SK-N-SH (cell line): ENCODE measurements around the gene HS6ST1. TPM values are rescaled to one million over a fixed set of nuclear protein-coding genes. Genes with fewer than 3 reads are reported as not detected.

Source experiments
- CTCF ChIA-PET: fragments of 300-600, 350-600 bp; formaldehyde crosslinking; extraction: SDS; loops from one replicate; lab custom pipeline; 2021; lab: Yijun Ruan, JAX
- POLR2A ChIA-PET: fragments of 350-600 bp; sonication (Branson Sonifier 250); formaldehyde crosslinking; extraction: SDS; loops from one replicate; lab custom pipeline; 2020; ENCODE audit warnings: antibody characterized with exemption, inconsistent platforms; lab: Yijun Ruan, JAX
- DNase-seq: peaks from one replicate; pipeline ENCODE4 v3.0.0; 2012
- H2AFZ ChIP-seq: fragments of 200-600 bp; sonication (generic); 2 replicates; pipeline ENCODE4 v1.8.1; 2016; ENCODE audit warnings: antibody characterized with exemption, mild to moderate bottlenecking, low read depth
- H3F3A ChIP-seq: fragments of 200-600 bp; sonication (generic); replicated peaks from 2 replicates; pipeline ENCODE3; 2016; ENCODE audit warnings: antibody characterized with exemption, mild to moderate bottlenecking; ENCODE audit not compliant: insufficient read depth
- H3K27ac ChIP-seq, 2 experiments: fragments of 200-500 bp in 1 of 2; fragments of 200-600 bp in 1 of 2; sonication (Bioruptor generic) in 1 of 2; sonication (generic), shearing (Covaris generic) in 1 of 2; 2 replicates each; pipeline versions ENCODE4 v1.5.1 to v1.6.1; 2014 to 2016; ENCODE audit warnings: low read depth in 2 of 2, inconsistent platforms in 1 of 2, low read length in 1 of 2, mild to moderate bottlenecking in 1 of 2, mixed read lengths in 1 of 2
- H3K27me3 ChIP-seq: fragments of 200-600 bp; sonication (generic), shearing (Covaris generic); 2 replicates; pipeline ENCODE4 v1.6.1; 2016; ENCODE audit warnings: mixed run types; ENCODE audit not compliant: insufficient read depth
- H3K36me3 ChIP-seq, 2 experiments: fragments of 200-500 bp in 1 of 2; fragments of 200-600 bp in 1 of 2; sonication (Bioruptor generic) in 1 of 2; sonication (generic) in 1 of 2; replicated peaks in 1 of 2; 2 replicates each; pipeline versions ENCODE3 to v1.5.1; 2014 to 2016; ENCODE audit warnings: low read length in 1 of 2, mild to moderate bottlenecking in 1 of 2; ENCODE audit not compliant: insufficient read depth in 2 of 2, control insufficient read depth in 1 of 2
- H3K4me1 ChIP-seq, 2 experiments: fragments of 200-500 bp in 1 of 2; fragments of 200-600 bp in 1 of 2; sonication (Bioruptor generic) in 1 of 2; sonication (generic), shearing (Covaris generic) in 1 of 2; 2 replicates each; pipeline versions ENCODE4 v1.5.1 to v1.6.1; 2014 to 2016; ENCODE audit warnings: low read depth in 1 of 2, low read length in 1 of 2, mixed run types in 1 of 2; ENCODE audit not compliant: insufficient read depth in 2 of 2, control insufficient read depth in 1 of 2
- H3K4me2 ChIP-seq: fragments of 200-600 bp; sonication (generic), shearing (Covaris generic); 2 replicates; pipeline ENCODE4 v1.6.1; 2017; ENCODE audit warnings: mixed run types
- H3K4me3 ChIP-seq, 2 experiments: fragments of 200-500 bp in 1 of 2; fragments of 200-600 bp in 1 of 2; sonication (Bioruptor generic) in 1 of 2; sonication (generic), shearing (Covaris generic) in 1 of 2; 2 replicates each; pipeline versions ENCODE4 v1.5.1 to v1.8.1; 2014 to 2016; ENCODE audit warnings: low read depth in 2 of 2, inconsistent platforms in 1 of 2, low read length in 1 of 2, mild to moderate bottlenecking in 1 of 2, mixed read lengths in 1 of 2, moderate library complexity in 1 of 2
- H3K79me2 ChIP-seq: fragments of 200-600 bp; sonication (generic); 2 replicates; pipeline ENCODE4 v1.8.1; 2017; ENCODE audit warnings: mild to moderate bottlenecking; ENCODE audit not compliant: insufficient read depth
- H3K9ac ChIP-seq: fragments of 200-600 bp; sonication (generic); 2 replicates; pipeline ENCODE4 v1.6.1; 2017; ENCODE audit warnings: mixed run types
- H3K9me2 ChIP-seq: fragments of 200-600 bp; sonication (generic); 2 replicates; pipeline ENCODE4 v1.6.1; 2017; ENCODE audit warnings: mixed run types
- H3K9me3 ChIP-seq: fragments of 200-600 bp; sonication (generic); 2 replicates; pipeline ENCODE4 v1.6.1; 2017; ENCODE audit warnings: mixed run types, mild to moderate bottlenecking, moderate library complexity
- H4K20me1 ChIP-seq: fragments of 200-600 bp; sonication (generic); 2 replicates; pipeline ENCODE4 v1.6.1; 2017; ENCODE audit warnings: mild to moderate bottlenecking, mixed run types; ENCODE audit not compliant: insufficient read depth
- CTCF ChIP-seq: fragments of 200-600 bp; sonication (generic); IDR thresholded peaks from 2 replicates; pipeline ENCODE4 v1.6.1; 2017; ENCODE audit warnings: antibody characterized with exemption, mild to moderate bottlenecking, moderate library complexity
- ELF1 ChIP-seq: IDR thresholded peaks from 2 replicates; pipeline ENCODE4 v1.4.0; 2012
- FOSL2 ChIP-seq: IDR thresholded peaks from 2 replicates; pipeline ENCODE4 v1.4.0; 2012; ENCODE audit warnings: low read depth, mild to moderate bottlenecking, moderate library complexity, borderline replicate concordance
- GATA2 ChIP-seq: sonication (generic); formaldehyde crosslinking; IDR thresholded peaks from 2 replicates; pipeline ENCODE4 v1.5.0; 2020; ENCODE audit warnings: mild to moderate bottlenecking, missing genetic modification reagents
- IRF3 ChIP-seq: fragments of 150-350 bp; IDR thresholded peaks from 2 replicates; pipeline ENCODE4 v1.6.1; 2016; ENCODE audit warnings: mild to moderate bottlenecking, low read depth, low read length
- MXI1 ChIP-seq: IDR thresholded peaks from 2 replicates; pipeline ENCODE4 v1.6.1; 2012; ENCODE audit warnings: mild to moderate bottlenecking, low read depth, low read length, improper control_type of control experiment
- NRF1 ChIP-seq: IDR thresholded peaks from 2 replicates; pipeline ENCODE4 v1.6.1; 2012; ENCODE audit warnings: low read depth, mild to moderate bottlenecking, low read length
- USF1 ChIP-seq: IDR thresholded peaks from 2 replicates; pipeline ENCODE4 v1.4.0; 2012; ENCODE audit warnings: low read depth, borderline replicate concordance
- WGBS: methylation state at CpG from one replicate; pipeline ENCODE4 v1.1.6; 2017; ENCODE audit warnings: low lambda C conversion rate; 5-methylcytosine and 5-hydroxymethylcytosine counted together
- polyA plus RNA-seq, 3 experiments: library from polyadenylated mRNA; depleted of rRNA; stranded (reverse); fragments of >200 nt; gene quantifications; 2 replicates each; pipeline ENCODE4 v1.2.3, GENCODE V29; 2012

The HS6ST1 gene
- polyA plus RNA-seq, 1 of the 3 experiments (the other 2 are of a cell fraction) = 5.9 TPM

GRCh38 chr2:128311216-128311754, 7.4 kb downstream of the HS6ST1 start:
- Histone ChIP-seq H3K4me1 (peaks cover 0 to 94% of the 10 kb centered on the region in 2 experiments; a peak in 2 of 4 replicates), H3K36me3 (peaks cover 0 to 2% of the 10 kb centered on the region in 2 experiments), H3K79me2 (no peaks in the 10 kb centered on the region; the same call in 1 of the 2 replicates)

GRCh38 chr2:128310761-128311160, 7.9 kb downstream of the HS6ST1 start:
- peaks cover 0 to 2% of the 10 kb centered on the region in 2 experiments for H3K36me3 ChIP-seq
- POLR2A ChIA-PET = no interaction called here

More at GRCh38 chr2:128311216-128311754, 7.4 kb downstream of the HS6ST1 start:
- Histone ChIP-seq H3F3A (no peaks in the 10 kb centered on the region), H3K27ac (no peak overlapping the region; a peak in 1 of 4 replicates), H3K9me3 (no peaks in the 10 kb centered on the region), H3K9ac (no peak overlapping the region), H2AFZ (no peak overlapping the region), H3K27me3 (no peaks in the 10 kb centered on the region), H3K4me3 (no peak overlapping the region), H3K9me2 (no peaks in the 10 kb centered on the region), H3K4me2 (no peak overlapping the region), H4K20me1 (peaks cover 41% of the 10 kb centered on the region)
- no peak for TF ChIP-seq USF1
- CTCF ChIA-PET = interaction anchor here (1.0 to 1.9 kb wide), 2 partner anchors 77 to 248 kb away, joined by 3 to 4 read pairs; no protein-coding TSS in a partner anchor
- 90% methylated on average over 5 of the region's 7 CpGs for WGBS
- no peak for DNase-seq
- POLR2A ChIA-PET = no interaction called here

More at GRCh38 chr2:128310761-128311160, 7.9 kb downstream of the HS6ST1 start:
- H3K79me2 ChIP-seq = no peaks in the 10 kb centered on the region; the same call in 1 of the 2 replicates
- no peaks in the 10 kb centered on the region for H3K9me2 ChIP-seq
- H3K27me3 ChIP-seq = no peaks in the 10 kb centered on the region
- H4K20me1 ChIP-seq = peaks cover 36% of the 10 kb centered on the region
- no peaks in the 10 kb centered on the region for H3K9me3 ChIP-seq
- CTCF ChIA-PET = interaction anchor here (1.0 kb wide), 2 partner anchors 76 to 247 kb away, joined by 3 read pairs; no protein-coding TSS in a partner anchor
- H2AFZ ChIP-seq = no peak overlapping the region
- no peaks in the 10 kb centered on the region for H3F3A ChIP-seq
- 90% methylated on average over 4 of the region's 4 CpGs for WGBS
- H3K27ac ChIP-seq = no peak overlapping the region; a peak in 1 of 4 replicates
- H3K4me3 ChIP-seq = no peak overlapping the region
- H3K9ac ChIP-seq = no peak overlapping the region
- TF ChIP-seq MXI1 (no peak), NRF1 (no peak), GATA2 (no peak), USF1 (no peak), FOSL2 (no peak), ELF1 (no peak), CTCF (no peak), IRF3 (no peak)
- H3K4me2 ChIP-seq = no peak overlapping the region
- H3K4me1 ChIP-seq = peaks cover 4 to 94% of the 10 kb centered on the region in 2 experiments
- peak; percentile 19 for DNase-seq
